GM12872 (cell line): Measurements from ENCODE around the gene NOXO1.

Experiments used
- TF ChIP-seq, protein P1 (sequence below): IDR thresholded peaks from 3 replicates; pipeline ENCODE4 v1.5.1; 2011; ENCODE audit warnings: low read depth, mild to moderate bottlenecking, low read length, moderate library complexity; ENCODE audit not compliant: insufficient read depth

The NOXO1 gene

DNA sequence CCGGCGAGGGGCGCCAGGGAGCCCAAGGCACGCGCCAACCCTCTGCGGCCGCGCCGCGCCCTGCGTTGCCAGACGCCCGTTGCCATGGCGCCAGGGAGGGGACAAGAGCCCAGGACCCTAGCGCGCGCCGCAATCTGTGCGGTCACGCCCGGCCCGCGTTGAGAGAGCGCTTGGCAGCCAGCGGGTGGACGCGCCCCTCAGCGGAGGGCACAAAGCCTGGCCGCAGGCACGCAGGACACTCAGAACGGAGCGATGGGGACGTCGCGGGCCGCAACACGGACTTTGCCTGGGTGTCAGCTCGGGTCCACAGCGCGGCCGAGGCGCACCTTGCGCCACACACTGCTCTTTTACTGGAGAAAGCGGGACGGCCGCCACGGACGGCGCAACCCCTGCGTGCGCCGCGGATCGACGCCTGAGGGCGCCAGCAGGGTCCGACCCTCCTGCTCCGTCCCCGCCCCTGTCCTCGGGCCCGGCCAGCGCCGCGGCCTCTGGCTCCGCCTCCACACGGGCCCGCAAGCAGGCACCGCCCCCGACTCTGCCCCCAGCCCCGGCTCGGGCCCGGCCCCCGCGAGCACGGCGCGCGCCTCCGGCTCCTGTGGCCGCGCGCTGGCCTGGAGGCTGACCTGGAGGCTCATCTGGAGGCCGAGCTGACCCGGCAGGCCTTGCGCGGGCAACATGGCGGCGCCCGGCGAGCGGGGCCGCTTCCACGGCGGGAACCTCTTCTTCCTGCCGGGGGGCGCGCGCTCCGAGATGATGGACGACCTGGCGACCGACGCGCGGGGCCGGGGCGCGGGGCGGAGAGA is 2.5 kb upstream of the NOXO1 start, which contains the start of gene GFER:
Gene GFER (plus strand): TSS at position 650 of the 803 bp plus-strand sequence. CDS start 26 bp downstream, at position 676.
- TF ChIP-seq, protein P1, sequence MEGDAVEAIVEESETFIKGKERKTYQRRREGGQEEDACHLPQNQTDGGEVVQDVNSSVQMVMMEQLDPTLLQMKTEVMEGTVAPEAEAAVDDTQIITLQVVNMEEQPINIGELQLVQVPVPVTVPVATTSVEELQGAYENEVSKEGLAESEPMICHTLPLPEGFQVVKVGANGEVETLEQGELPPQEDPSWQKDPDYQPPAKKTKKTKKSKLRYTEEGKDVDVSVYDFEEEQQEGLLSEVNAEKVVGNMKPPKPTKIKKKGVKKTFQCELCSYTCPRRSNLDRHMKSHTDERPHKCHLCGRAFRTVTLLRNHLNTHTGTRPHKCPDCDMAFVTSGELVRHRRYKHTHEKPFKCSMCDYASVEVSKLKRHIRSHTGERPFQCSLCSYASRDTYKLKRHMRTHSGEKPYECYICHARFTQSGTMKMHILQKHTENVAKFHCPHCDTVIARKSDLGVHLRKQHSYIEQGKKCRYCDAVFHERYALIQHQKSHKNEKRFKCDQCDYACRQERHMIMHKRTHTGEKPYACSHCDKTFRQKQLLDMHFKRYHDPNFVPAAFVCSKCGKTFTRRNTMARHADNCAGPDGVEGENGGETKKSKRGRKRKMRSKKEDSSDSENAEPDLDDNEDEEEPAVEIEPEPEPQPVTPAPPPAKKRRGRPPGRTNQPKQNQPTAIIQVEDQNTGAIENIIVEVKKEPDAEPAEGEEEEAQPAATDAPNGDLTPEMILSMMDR: peak; percentile 56

DNA sequence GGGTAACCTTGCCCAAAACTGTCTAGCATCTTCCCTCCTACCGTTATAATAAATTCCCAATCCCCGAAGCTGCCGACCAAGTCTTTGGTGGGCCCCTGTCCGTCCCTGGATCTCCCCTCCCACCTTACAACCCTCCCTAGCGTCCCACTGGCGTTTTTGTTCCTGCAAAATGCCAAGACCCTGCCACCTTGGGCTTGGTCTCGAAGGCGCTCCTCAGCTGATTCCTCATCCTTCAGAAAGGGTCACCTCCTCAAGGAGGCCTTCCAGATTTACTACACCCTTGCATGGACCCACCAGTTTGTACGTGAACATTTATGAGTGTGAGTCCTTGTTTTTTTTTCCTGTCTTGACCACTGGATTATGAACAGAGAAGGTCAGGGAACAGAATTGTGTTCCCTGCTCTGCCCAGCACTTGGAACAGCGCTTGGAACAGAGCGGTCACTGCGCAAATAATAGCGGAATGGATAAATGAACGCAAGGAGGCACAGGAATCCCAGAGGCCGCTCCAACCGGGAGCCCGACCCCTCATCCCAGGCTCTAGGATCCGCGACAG is 1.8 kb upstream of the NOXO1 start:
- TF ChIP-seq, protein P1: no peak

DNA sequence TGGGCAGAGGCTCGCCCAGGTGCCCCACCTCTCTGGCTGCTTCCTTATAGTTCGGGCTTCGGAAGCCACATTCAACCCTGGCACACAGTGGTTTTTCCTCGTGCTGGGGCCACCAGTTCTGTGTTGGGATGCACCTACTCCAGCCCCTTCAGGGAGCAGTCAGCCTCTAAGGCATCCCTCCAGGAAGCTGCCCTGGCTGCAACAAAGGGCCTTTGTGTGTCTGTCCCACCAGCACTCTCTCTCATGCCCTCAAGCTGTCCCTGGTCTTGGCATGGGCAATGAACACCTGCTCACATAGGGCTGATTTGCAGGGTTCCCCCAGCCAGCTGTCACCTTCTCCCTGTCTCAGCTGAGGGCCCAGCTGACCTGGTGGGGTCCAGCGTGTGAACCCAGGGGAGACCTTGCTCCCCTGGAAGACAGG is 754 bp upstream of the NOXO1 start:
- TF ChIP-seq, protein P1: no peak

DNA sequence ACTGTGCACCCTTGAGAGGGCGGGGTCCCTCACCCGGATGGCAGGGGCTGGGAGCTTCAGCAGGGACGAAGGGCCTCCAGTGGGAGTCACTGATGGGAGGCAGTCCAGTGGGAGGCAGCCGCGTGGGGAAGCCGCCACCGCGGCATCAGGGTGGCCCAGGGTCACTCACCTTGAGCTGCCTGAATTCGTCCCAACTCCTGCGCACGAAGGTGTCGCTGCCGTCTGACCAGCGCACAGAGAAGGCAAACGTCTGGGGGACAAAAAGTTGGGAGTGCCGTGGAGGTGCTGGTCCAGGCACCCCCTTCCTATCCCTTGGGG is 540 bp downstream of the NOXO1 start:
- TF ChIP-seq, protein P1: no peak

DNA sequence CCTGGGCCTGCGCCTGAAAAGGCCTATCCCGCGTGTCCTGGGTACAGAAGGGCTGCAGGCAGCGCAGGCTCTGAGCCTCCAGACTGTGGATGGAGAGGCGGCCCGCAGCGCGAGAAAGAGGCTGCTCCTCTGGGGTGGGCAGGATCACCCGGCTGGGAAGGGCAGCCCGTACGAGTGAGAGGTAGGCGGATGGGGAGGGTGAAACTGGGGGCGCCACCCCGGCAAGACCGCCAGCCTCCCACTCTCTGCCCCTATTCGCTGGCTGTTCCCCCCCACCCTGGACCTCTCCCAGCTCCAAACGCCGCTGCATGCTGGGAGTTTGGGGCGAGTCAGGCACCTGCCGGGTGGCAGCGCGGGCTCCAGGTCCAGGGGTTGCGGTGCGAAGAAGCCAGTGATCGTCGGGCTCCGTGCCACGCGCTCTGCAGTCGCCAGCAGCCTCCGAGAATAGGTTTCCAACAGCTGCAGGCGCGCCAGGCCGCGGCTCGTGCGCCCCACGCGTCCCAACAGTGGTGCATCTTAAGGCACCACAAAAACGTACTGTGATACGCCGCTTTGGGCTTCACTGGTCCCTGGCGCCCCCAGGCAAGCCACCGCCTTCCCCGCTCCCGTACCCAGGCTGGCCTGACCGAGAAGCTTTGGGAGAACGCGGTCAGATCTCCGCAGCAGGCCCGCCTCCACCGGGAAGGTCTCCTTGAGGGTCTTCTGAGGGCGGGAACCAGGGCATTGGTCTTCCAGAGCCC is 1.1 kb downstream of the NOXO1 start:
- TF ChIP-seq, protein P1: no peak

DNA sequence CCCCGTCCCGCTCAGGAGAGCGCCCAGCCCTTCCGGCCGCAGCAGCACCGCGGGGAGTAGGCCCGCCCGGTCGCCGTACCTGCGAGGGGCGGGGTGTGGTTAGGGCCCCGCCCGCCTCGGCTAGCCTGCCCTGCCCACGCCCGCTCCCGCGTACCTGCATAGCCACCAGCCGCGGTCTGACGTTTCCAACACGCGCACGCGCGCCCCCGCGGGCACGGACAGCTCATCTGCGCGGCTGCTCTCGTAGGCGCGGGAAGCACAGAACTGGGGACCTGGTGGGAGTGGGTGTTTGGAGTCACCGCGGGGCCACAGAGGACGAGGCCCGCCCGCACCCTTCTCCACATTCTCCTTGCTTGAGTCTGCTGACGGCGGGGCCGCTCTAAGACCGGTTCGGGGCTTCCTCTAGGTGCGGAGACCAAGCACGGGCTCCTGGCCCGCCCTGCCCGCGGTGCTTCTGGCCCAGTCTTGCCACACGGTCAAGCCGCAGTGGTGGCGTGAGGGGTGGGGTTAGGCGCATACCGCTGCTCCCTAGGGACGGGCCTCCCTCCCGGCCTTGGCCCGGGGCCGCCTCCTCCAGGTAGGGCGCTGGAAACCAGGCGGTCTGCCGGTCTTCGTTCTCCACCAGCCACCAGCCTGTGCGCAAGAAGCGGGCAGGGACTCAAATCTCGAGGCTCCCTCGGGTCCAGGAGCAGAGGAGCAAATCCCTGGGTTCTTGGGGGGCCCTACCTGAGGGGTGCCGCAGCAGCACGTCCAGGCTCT is 1.8 kb downstream of the NOXO1 start:
- TF ChIP-seq, protein P1: no peak

DNA sequence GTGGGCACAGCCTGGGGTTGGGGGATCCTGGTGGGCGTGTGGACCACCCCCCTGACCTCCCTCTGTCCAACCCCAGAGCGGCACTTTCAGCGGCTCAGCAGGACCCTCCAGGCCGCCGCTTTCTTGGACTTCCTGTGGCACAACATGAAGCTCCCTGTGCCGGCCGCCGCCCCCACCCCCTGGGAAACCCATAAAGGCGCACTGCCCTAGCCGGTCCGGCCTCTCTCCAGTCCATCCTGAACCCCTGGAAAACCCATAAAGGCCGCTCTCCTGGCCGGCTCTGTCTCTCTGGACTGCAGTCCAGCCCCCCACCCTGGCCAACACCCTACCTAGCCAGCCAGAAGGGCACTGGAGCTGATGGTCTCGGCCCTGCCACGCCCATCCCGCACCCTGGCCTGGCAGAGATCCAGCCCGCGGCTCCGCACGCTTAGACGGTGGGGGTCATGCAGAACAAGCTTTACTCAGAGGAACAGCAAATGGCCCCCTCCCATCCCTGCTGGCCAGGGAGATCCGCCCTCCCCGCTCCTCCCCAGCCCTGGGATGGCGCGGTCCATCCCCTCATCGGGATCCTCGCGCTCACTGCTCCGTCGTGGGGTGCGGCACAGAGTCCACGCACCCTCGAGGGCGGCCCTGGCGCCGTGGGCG is 2.7 kb downstream of the NOXO1 start:
- TF ChIP-seq, protein P1: no peak
